Activated CD8-positive, alpha-beta memory T cell treated with anti-CD3 and anti-CD28 coated beads, Interleukin-2, amount 10 ng/mL, durations not matched to agents 7 days and 5 days (primary cell): ENCODE results near the gene FITM1. TPM values are rescaled to one million over a fixed set of nuclear protein-coding genes. Genes with fewer than 3 reads are reported as not detected.

ENCODE experiments used
- ATAC-seq: fragments of 150-1000 bp; cut with Tn5 transposase; one replicate; pipeline ENCODE4 v1.10.0; 2021; ENCODE audit warnings: moderate library complexity
- CTCF ChIA-PET: fragments of 350-600 bp; sonication (Branson Sonifier 250); formaldehyde crosslinking; loops from one replicate; lab custom pipeline; 2021; ENCODE audit warnings: antibody characterized with exemption; lab: Charles Lee
- DNase-seq: peaks from one replicate; pipeline ENCODE4 v3.0.0-alpha.2; 2020
- H3K27ac Mint-ChIP-seq: one replicate; pipeline ENCODE4 v1.8.0; 2021; ENCODE audit warnings: mild to moderate bottlenecking, mixed read lengths
- H3K27me3 Mint-ChIP-seq: one replicate; pipeline ENCODE4 v1.8.0; 2021; ENCODE audit warnings: mixed read lengths
- H3K36me3 Mint-ChIP-seq: one replicate; pipeline ENCODE4 v1.8.0; 2021; ENCODE audit warnings: mild to moderate bottlenecking, mixed read lengths
- H3K4me1 Mint-ChIP-seq: one replicate; pipeline ENCODE4 v1.8.0; 2021; ENCODE audit warnings: mixed read lengths
- H3K4me3 Mint-ChIP-seq: one replicate; pipeline ENCODE4 v1.8.0; 2021; ENCODE audit warnings: mild to moderate bottlenecking, moderate library complexity, mixed read lengths
- H3K9me3 Mint-ChIP-seq: one replicate; pipeline ENCODE4 v1.8.0; 2022; ENCODE audit warnings: low read depth, mixed read lengths
- total RNA-seq, 2 experiments: library from RNA; stranded (reverse); gene quantifications; one replicate each; pipeline ENCODE4 v1.2.3, GENCODE V29; 2021

Gene FITM1
- total RNA-seq, 2 experiments from 2014 or later, result 0.77 to 0.91 TPM

DNA sequence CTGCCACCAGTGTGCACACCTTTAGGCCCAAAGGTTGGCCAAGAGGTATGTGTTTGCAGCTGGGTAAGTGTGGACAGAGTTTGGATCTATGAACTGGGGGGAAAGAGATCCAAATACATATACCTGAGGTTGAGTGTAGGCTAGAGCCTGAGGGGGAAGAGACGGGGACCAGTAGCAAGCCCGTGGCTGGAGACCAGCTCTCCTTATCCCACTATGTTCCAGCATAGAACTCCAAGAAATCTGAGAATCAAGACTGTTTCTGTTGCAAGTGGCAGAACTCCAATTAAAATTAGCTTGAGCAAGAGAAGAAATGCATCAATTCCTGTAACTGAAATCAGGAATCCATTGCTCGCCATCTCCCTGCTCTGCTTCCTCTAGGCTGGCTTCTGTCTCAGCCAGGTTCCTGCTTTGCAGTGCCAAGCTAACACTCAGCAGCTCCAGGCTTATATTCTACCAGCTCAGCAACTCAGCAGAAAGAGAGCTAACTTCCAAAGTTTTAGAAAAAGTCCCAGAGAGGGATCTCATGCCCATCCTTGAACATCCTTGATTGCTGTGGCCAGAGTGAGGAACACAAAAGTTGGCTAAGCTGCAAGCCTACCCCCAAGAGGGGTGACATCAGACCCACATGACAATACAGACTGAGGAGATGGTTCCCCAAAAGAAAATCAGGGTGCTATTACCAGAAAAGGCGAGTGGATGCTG, 37.8 kb upstream of the FITM1 start:
- no peaks in the 10 kb centered on the region for H3K9me3 Mint-ChIP-seq
- H3K27ac Mint-ChIP-seq, result peak overlapping the region; percentile 99
- CTCF ChIA-PET, result interaction anchor here (1.2 to 12.1 kb wide), 9 partner anchors 12 to 503 kb away, joined by 3 to 225 read pairs (median 11); partner anchors contain the start of genes DCAF11, IRF9 and NRL
- DNase-seq, result no peak
- ATAC-seq, result no peak
- H3K36me3 Mint-ChIP-seq, result peaks cover 18% of the 10 kb centered on the region
- peak overlapping the region; percentile 99 for H3K4me3 Mint-ChIP-seq
- H3K4me1 Mint-ChIP-seq, result peaks cover 29% of the 10 kb centered on the region
- no peaks in the 10 kb centered on the region for H3K27me3 Mint-ChIP-seq

DNA sequence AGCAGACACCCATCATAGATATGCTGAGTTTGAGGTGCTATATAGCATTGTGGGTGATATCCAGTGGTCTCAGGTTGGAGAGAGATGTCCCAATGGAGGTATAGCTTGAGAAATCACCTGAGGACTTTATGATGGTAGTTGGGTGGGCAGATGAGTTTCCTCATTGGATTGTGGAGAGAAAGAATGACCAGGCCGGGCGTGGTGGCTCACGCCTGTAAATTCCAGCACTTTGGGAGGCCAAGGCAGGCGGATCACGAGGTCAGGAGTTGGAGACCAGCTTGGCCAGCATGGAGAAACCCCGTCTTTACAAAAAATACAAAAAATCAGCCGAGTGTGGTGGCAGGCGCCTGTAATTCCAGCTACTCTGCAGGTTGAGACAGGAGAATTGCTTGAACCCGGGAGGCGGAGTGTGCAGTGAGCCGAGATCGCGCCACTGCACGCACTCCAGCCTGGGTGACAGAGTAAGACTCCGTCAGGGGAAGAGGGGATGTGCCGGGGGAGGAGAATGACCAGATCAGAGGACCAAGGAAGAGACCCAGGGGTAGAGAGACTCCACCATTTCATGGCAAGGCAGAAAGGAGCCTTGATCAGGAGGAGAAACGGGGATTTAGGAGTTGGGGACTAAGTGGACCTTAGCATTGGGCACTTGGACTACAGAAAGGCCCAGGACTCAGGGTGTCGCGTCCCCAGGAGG, 37.1 kb upstream of the FITM1 start:
- ATAC-seq (no peak), DNase-seq (no peak)
- Mint-ChIP-seq H3K27me3 (no peaks in the 10 kb centered on the region), H3K4me3 (peak overlapping the region; percentile 99), H3K4me1 (peaks cover 33% of the 10 kb centered on the region), H3K36me3 (peaks cover 22% of the 10 kb centered on the region), H3K9me3 (no peaks in the 10 kb centered on the region), H3K27ac (peak overlapping the region; percentile 99)
- CTCF ChIA-PET, result interaction anchor here (0.8 to 12.1 kb wide), 12 partner anchors 8 to 534 kb away, joined by 3 to 225 read pairs (median 8); partner anchors contain the start of genes DCAF11, EMC9, IRF9 and NRL

DNA sequence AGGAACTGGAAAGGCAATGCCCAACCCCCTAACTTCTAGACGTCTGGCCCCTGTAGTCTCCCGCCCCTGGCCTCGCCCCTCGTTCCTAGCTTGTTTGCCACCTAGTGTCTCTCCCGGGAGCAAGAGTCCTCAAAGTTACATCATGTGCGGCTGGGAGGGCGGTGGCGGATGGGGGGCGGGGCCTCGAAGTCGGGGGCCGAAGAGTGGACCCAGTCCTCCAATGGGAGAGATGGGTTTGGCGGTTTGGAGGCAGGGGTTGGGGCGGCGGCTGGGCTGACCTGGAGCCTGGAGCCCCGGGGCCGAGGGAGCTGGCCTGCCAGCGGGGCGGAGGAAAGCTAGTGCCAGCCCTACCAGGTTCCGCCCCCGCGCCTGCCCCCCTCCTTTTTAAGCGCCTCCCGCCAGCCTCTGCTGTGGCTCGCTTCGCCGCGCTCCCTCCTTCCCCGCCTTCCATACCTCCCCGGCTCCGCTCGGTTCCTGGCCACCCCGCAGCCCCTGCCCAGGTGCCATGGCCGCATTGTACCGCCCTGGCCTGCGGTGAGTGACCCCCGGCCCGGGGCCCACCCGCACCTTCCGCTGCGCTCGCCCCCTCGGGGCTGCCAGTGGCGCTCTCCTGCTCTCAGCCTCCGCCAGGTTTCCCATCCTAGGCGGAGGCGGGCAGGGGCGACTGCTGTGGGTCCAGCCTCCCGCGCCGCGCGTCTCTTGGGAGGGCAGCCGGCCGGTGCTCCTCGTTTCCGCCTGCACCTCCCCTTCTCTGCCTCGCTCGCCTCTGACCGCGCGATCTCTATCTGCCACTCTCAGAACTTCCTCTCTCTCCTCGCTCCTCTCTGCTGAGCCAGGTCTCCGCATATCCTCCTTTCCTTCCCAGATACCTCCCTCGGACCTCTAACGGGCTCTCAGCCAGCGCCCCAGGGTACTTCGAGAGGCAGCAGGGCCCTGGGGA, 36.3 kb upstream of the FITM1 start, which contains the start of gene PCK2:
Gene PCK2 (plus strand): TSS at position 411 of the 940 bp plus-strand sequence. CDS start 95 bp downstream, at position 506.
- Mint-ChIP-seq H3K36me3 (peaks cover 22% of the 10 kb centered on the region), H3K4me3 (peak within 1 kb of the TSS; percentile 99), H3K27ac (peak within 1 kb of the TSS; percentile 99), H3K9me3 (no peaks in the 10 kb centered on the region), H3K4me1 (peaks cover 33% of the 10 kb centered on the region), H3K27me3 (no peaks in the 10 kb centered on the region)
- peak; percentile 89 for DNase-seq
- CTCF ChIA-PET, result interaction anchor here (0.7 to 12.1 kb wide), 15 partner anchors 9 to 535 kb away, joined by 3 to 225 read pairs (median 4); partner anchors contain the start of genes DCAF11, EMC9, IRF9 and NRL
- peak; percentile 74 for ATAC-seq

DNA sequence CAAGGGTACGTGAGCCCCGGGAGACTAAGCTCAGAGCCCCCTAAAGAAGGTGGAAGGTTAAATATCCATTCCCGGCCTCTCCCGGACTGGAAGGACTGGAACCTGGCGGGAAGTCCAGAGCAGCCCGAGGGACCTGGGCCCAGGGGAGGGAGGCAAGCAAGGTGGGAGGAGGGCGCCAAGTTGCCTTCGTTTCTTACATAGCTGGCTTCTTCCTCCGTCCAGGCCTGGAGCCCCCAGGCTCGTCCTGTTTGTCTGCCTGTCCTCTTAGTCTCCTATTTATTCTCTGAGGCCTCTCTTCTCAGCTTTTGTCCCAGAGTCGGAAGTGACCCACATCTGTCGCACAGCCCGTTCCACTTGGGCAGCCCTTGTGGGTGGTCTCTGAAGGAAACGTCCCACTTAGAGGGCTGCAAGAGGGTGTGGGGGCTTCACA, 35.6 kb upstream of the FITM1 start:
- DNase-seq (peak; percentile 46), ATAC-seq (peak; percentile 2)
- Mint-ChIP-seq H3K27me3 (no peaks in the 10 kb centered on the region), H3K27ac (peak overlapping the region; percentile 99), H3K4me1 (peaks cover 33% of the 10 kb centered on the region), H3K9me3 (no peaks in the 10 kb centered on the region), H3K36me3 (peaks cover 28% of the 10 kb centered on the region), H3K4me3 (peak overlapping the region; percentile 99)
- CTCF ChIA-PET, result interaction anchor here (0.7 to 12.1 kb wide), 9 partner anchors 11 to 213 kb away, joined by 3 to 225 read pairs (median 10); partner anchors contain the start of genes DCAF11, EMC9, IRF9 and NRL

DNA sequence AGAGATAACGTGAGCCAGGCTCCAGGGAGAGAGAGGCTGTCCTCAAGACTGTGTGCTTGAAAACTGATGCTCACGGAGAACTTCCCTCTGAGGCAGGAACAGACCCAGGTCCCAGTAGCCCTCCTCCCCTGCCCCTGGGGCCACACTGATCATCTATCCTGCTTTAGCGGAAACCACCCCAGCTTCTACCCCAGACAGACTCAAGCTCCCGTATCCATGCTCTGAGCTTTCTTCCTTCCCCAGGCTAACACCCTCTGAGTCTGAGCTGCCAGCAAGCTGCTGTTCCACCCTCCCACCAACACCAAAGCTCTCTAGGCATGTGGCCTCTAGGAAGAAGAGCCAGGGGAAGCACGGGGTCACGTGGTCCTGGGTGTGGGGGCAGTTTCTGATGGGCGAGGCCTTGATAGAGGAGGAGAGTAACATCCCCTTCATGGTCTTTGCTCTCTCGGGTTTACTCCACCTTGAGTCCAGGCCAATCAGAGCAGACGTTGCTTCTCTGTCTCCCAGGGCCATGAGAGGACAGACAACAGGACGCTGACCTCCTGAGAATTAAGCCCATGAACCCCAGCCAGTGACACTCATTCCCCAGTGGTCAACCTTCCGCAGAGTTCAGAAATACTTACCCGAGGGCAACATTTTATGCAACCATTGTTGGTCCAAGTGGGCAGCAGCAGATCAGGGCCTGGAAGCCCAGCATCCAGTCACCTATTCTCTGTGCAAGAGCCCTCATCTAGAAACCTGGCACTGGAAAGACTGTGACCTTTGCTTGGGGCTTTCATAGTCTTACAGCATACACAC, 35.0 kb upstream of the FITM1 start:
- H3K4me1 Mint-ChIP-seq, result peaks cover 31% of the 10 kb centered on the region
- H3K36me3 Mint-ChIP-seq, result peaks cover 31% of the 10 kb centered on the region
- ATAC-seq (peak; percentile 50), DNase-seq (peak; percentile 87)
- peak overlapping the region; percentile 99 for H3K27ac Mint-ChIP-seq
- H3K9me3 Mint-ChIP-seq, result no peaks in the 10 kb centered on the region
- peak overlapping the region; percentile 99 for H3K4me3 Mint-ChIP-seq
- CTCF ChIA-PET, result interaction anchor here (0.7 to 12.1 kb wide), 9 partner anchors 10 to 1328 kb away, joined by 3 to 225 read pairs (median 10); partner anchors contain the start of genes DCAF11, EMC9, IRF9 and NRL
- H3K27me3 Mint-ChIP-seq, result no peaks in the 10 kb centered on the region

DNA sequence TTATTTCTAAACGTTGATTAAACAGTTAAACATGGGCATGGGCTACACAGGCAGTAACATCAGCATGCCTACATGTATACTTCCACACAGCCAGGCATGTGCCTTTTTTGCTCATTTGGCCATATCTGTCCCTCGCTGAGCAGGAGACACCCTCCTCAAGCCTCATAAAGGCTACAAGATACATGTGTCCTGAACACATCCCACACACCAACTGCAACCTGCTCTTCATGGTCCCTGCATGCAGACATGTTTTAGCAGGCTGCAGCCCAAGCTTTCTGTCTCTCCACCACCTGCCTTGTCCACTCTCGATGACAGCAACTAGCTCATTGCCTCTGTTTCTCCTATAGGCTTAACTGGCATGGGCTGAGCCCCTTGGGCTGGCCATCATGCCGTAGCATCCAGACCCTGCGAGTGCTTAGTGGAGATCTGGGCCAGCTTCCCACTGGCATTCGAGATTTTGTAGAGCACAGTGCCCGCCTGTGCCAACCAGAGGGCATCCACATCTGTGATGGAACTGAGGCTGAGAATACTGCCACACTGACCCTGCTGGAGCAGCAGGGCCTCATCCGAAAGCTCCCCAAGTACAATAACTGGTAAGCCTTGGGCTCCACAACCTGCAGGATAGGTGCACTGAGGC, 33.8 kb upstream of the FITM1 start:
- no peak for ATAC-seq
- peak overlapping the region; percentile 47 for H3K4me3 Mint-ChIP-seq
- CTCF ChIA-PET, result interaction anchor here (0.9 to 12.1 kb wide), 3 partner anchors 9 to 65 kb away, joined by 3 to 225 read pairs (median 4); partner anchors contain the start of gene IRF9
- H3K27me3 Mint-ChIP-seq, result no peaks in the 10 kb centered on the region
- no peaks in the 10 kb centered on the region for H3K9me3 Mint-ChIP-seq
- no peak for DNase-seq
- H3K27ac Mint-ChIP-seq, result peak overlapping the region; percentile 58
- peaks cover 29% of the 10 kb centered on the region for H3K4me1 Mint-ChIP-seq
- peaks cover 36% of the 10 kb centered on the region for H3K36me3 Mint-ChIP-seq

DNA sequence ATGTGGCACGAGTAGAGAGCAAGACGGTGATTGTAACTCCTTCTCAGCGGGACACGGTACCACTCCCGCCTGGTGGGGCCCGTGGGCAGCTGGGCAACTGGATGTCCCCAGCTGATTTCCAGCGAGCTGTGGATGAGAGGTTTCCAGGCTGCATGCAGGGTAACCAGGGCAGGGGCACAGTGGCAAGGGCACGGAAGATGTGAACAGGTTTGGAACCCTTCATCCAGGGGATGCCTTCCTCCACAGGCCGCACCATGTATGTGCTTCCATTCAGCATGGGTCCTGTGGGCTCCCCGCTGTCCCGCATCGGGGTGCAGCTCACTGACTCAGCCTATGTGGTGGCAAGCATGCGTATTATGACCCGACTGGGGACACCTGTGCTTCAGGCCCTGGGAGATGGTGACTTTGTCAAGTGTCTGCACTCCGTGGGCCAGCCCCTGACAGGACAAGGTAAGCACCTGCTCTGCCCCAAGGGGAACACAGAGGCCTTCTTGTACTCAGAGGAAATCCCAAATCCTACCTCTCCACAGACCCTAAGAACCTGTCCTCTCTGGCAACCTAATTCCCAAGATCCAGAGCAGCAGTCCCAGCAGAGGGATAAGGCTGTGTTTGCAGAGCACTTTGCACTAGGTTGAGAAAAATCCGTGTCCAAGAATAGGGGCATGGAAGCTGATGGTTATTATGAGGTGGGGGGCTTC, 32.1 kb upstream of the FITM1 start:
- Mint-ChIP-seq H3K4me3 (no peak overlapping the region), H3K9me3 (no peaks in the 10 kb centered on the region), H3K4me1 (peaks cover 24% of the 10 kb centered on the region), H3K36me3 (peaks cover 48% of the 10 kb centered on the region), H3K27ac (no peak overlapping the region), H3K27me3 (no peaks in the 10 kb centered on the region)
- CTCF ChIA-PET, result interaction anchor here (1.2 to 12.1 kb wide), 2 partner anchors 7 to 16 kb away, joined by 3 to 225 read pairs; partner anchors contain the start of genes DCAF11 and NRL
- DNase-seq, result no peak
- ATAC-seq, result no peak

DNA sequence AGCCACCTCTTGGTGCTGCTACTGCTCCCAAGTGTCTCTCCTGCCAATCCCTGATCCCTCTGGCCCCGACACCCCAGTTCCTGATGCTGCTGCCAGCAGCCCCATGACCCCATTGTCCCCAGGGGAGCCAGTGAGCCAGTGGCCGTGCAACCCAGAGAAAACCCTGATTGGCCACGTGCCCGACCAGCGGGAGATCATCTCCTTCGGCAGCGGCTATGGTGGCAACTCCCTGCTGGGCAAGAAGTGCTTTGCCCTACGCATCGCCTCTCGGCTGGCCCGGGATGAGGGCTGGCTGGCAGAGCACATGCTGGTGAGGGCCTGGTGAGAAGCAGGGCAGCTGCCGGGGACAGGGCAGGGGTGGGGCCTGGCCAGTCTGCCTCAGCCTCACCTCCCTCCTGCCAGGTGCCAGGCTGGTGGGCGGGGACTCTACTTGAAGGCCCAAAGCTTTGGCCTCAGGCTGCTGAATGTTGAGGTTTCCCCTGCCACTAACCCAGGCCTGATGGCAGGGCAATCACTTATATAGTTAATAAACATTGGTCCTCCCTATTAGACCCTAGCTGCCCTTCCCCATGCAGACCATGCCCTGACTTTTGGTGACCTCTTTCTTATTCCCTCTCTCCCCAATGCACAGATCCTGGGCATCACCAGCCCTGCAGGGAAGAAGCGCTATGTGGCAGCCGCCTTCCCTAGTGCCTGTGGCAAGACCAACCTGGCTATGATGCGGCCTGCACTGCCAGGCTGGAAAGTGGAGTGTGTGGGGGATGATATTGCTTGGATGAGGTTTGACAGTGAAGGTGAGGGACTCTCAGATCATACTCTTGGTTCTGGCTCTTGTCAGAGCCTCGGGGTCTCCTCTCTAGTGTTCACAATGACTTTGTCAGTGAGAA, 31.3 kb upstream of the FITM1 start:
- DNase-seq, result no peak
- H3K36me3 Mint-ChIP-seq, result peaks cover 56% of the 10 kb centered on the region
- CTCF ChIA-PET, result interaction anchor here (1.2 to 12.1 kb wide), 2 partner anchors 7 to 15 kb away, joined by 3 to 225 read pairs; partner anchors contain the start of genes DCAF11 and NRL
- peaks cover 18% of the 10 kb centered on the region for H3K4me1 Mint-ChIP-seq
- ATAC-seq, result no peak
- no peak overlapping the region for H3K27ac Mint-ChIP-seq
- no peak overlapping the region for H3K4me3 Mint-ChIP-seq
- no peaks in the 10 kb centered on the region for H3K9me3 Mint-ChIP-seq
- H3K27me3 Mint-ChIP-seq, result no peaks in the 10 kb centered on the region

DNA sequence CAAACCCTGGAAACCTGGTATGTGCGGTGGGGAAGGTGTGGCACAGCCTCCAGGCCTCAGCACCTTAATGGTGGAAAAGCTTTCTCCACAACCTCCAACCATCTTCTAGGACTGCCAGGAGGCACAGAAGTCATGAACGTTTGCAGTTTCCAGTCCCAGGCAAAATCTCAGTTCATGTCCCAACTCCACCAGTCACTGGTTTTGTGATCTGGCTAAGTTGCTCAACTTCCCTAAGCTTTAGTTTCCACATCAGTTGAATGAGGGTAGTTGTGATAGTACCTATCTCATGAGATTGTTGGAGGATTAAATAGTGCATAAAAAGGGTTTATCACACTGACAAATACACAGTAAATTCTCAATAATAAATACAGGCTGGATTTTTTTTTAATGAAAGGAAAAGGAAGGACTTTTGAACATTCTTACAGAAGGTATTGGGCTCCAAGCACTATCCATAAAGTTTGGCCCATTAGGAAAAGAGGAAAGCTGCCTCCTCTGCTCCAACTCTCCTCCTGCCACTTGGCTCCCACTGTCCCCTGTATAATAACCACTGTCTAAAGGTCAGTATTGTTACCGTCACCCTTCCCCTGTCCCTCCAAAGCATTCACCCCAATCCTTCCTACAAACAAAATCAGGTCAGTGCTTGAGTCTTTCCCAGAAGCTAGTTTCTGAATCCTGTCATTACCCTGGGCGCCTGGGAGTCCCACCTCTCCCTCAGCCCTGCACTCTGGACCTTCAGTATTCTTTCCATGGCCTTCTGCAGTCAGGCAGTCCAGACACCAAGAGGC, 30.1 kb upstream of the FITM1 start:
- Mint-ChIP-seq H3K36me3 (peaks cover 60% of the 10 kb centered on the region), H3K27ac (no peak overlapping the region), H3K9me3 (no peaks in the 10 kb centered on the region), H3K4me3 (no peak overlapping the region), H3K4me1 (peaks cover 16% of the 10 kb centered on the region), H3K27me3 (no peaks in the 10 kb centered on the region)
- CTCF ChIA-PET, result interaction anchor here (10.7 to 12.1 kb wide), 2 partner anchors 5 to 6 kb away, joined by 225 read pairs; partner anchors contain the start of gene PCK2
- no peak for DNase-seq
- no peak for ATAC-seq
